ENCODE results near the gene FXR1.
"Not testable (repeated sequence)": the region's sequence is repeated elsewhere in the genome, so short reads cannot be mapped to it uniquely, and the experiment has no call there.

FXR1 gene

GRCh38 chr3:180912304-180913296 is at the start of gene FXR1:
FXR1 (plus strand) TSS chr3:180912670; CDS start chr3:180912686, 16 bp downstream.
- DNase-seq (ENCODE audit: low read depth in 2 of 2), result peak; percentile 72 to 77

- no peak for DNase-seq (ENCODE audit: low read depth in 2 of 2)
These were observed 42.3 kb upstream of the FXR1 start for GRCh38 chr3:180870008-180870699.

DNA sequence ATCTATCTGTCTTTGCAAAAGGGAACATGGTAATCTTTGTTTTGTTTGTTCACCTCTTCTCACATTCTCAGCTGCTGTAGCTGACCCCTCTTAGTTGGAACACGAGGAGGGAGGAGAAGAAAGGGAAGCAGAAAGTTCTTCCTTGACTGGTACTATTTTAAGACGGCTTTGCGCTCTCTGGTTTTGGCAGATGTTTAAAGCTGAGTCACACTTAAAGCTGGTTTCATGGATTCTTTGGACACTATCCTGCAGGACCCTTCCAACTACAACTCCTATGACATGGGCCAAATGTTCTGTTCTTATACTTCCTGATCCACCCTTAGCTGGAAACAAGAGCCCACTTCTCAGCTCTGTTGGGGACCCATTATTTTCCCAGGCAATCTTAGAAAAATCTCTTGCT is 40.6 kb upstream of the FXR1 start:
- no peak for DNase-seq (ENCODE audit: low read depth in 2 of 2)

- DNase-seq (ENCODE audit: low read depth in 2 of 2), result not testable (repeated sequence)
These were observed 40.0 kb upstream of the FXR1 start for GRCh38 chr3:180872430-180872829.

GRCh38 chr3:180875124-180875698 is 37.3 kb upstream of the FXR1 start:
- DNase-seq (ENCODE audit: low read depth in 2 of 2), result no peak

DNA sequence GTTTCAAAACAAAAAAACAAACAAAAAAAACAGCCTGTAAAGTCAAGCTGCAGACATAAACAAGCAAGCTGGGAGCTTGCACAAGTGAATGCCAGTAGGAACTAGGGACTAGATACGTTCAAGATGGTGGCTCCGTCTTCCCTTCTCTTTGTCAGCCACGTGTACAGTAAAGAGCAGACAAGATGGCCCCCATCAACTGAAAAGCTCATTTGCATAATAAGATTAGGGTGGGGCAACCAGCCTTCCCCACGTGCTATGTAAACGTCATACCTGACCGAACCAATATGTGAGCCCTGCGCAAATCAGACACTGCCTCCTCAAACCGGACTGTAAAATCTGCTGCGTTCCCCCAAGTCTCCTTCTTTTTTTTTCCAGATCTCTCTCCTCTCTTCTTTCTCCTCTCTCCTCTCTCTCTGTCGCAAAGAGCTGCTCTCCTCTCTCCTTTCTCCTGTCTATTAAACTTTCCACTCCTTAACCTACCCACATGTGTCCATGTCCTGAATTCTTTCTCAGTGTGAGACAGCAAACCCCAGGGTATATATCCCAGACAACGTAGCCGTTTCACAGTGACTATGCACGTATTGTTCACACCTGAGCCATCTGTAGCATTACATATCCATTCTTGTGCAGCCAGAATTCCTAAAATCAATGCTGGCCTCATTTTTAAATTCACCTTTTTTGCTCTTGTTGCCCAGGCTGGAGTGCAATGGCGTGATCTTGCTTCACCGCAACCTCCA is 31.2 kb upstream of the FXR1 start:
- no peak for DNase-seq (ENCODE audit: low read depth in 2 of 2)

GRCh38 chr3:180882115-180882514 is 30.4 kb upstream of the FXR1 start:
- DNase-seq (ENCODE audit: low read depth in 2 of 2), result no peak

- no peak for DNase-seq (ENCODE audit: low read depth in 2 of 2)
These were observed 23.4 kb upstream of the FXR1 start for GRCh38 chr3:180888992-180889560.

- no peak for DNase-seq (ENCODE audit: low read depth in 2 of 2)
These were observed 13.9 kb upstream of the FXR1 start for GRCh38 chr3:180898572-180898971.

DNA sequence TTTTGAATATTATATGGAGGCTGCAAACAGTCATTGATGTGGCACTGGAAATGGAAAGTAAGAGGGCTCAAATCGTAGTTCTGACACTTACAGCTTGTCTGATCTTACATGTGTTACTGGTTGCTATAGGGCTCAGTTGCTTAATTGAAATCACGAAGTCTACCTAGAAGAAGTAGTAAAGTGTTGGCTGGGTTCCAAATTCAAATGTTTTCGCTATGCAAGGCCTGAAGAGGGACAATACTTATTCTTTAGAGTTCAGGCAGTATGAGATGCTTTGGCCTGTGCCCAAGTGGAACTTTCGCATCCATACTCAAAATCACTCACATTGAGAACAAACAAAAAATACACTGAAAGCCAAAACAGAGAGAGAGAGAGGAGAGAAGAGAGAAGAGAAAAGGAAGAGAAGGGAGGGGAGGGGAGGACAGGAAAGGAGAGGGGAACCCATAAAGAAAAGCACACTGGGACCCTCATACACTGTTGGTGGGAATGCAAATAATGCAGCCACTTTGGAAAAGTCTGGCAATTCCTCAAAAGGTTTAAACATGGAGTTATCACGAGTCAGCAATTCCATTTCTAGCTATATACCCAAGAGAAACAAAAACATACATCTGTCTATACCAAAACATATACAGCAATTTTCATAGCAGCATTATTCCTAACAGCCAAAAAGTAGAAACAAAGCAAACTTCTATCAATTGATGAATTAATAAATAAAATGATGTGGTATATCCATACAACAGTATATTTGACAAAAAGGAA is 2.9 kb upstream of the FXR1 start:
- DNase-seq (ENCODE audit: low read depth in 2 of 2), result no peak

- no peak for DNase-seq (ENCODE audit: low read depth in 2 of 2)
These were observed 1.6 kb upstream of the FXR1 start for GRCh38 chr3:180910823-180911222.

- no peak for DNase-seq (ENCODE audit: low read depth in 2 of 2)
These were observed 580 bp upstream of the FXR1 start for GRCh38 chr3:180911876-180912303.

GRCh38 chr3:180913581-180914404 is 1.3 kb downstream of the FXR1 start:
- no peak for DNase-seq (ENCODE audit: low read depth in 2 of 2)

- DNase-seq (ENCODE audit: low read depth in 2 of 2), result no peak
These were observed 6.1 kb downstream of the FXR1 start for GRCh38 chr3:180918542-180918941.

GRCh38 chr3:180922242-180922641 is 9.8 kb downstream of the FXR1 start:
- DNase-seq (ENCODE audit: low read depth in 2 of 2), result no peak

DNA sequence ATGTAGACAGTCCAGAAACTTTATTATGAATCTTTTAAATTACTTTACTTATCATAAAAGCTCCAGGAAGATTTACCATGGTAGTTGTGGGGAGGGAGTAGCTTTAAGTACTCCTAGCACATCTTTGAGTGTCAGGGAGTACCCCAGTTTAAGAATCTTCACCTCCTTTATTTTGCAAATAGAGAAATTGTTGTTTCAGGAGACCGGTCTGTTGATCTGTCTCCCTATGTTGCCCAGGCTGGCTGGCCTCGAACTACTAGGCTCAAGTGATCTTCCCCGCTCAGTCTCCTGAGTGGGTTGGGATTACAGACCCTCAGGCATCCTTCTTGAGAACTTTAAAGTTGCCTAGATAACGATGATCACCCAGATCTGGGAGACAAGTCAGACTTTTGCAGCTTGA is 11.1 kb downstream of the FXR1 start:
- DNase-seq (ENCODE audit: low read depth in 2 of 2), result no peak

DNA sequence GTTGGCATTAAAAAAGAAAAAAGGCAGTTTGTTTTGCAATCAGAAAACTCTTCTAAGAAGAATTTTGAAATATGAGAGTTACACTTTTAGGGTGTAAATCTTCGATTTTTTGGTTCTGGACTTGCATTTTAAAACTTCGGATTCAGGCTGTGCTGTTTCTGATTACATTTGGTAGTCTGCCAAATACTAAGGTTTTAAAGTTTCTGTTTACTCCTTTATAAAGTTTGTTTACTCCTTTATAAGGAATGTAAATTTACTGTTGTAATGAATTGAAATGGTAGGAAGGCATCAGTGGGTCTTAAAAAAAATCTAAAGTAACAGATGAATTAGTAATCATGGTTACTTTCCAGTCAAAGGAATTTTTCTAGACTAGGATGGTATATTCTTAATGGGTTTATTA is 14.1 kb downstream of the FXR1 start:
- no peak for DNase-seq (ENCODE audit: low read depth in 2 of 2)

GRCh38 chr3:180929376-180929775 is 16.9 kb downstream of the FXR1 start:
- DNase-seq (ENCODE audit: low read depth in 2 of 2), result no peak

- DNase-seq (ENCODE audit: low read depth in 2 of 2), result no peak
These were observed 18.1 kb downstream of the FXR1 start for GRCh38 chr3:180930526-180930925.

- no peak for DNase-seq (ENCODE audit: low read depth in 2 of 2)
These were observed 20.3 kb downstream of the FXR1 start for GRCh38 chr3:180932819-180933218.
